Iris pigment epithelial cell (primary cell): ENCODE results near the gene TMEM238.
A peak's percentile ranks its signal among the peaks of the same experiment; 100 is the strongest.
"Not testable (repeated sequence)": the region's sequence is repeated elsewhere in the genome, so short reads cannot be mapped to it uniquely, and the experiment has no call there.

Experiments used
- DNase-seq: peaks from one replicate; pipeline ENCODE4 v3.0.0-alpha.2; 2011; ENCODE audit warnings: low read depth

The TMEM238 gene

GRCh38 chr19:55384131-55384919 is at the start of gene TMEM238:
TSS of gene TMEM238 (minus strand) at chr19:55384292. CDS start at chr19:55384259, 33 bp downstream.
- no peak for DNase-seq

GRCh38 chr19:55433292-55433691 is 49.2 kb upstream of the TMEM238 start:
- no peak for DNase-seq

GRCh38 chr19:55432241-55432959 is 48.3 kb upstream of the TMEM238 start:
- DNase-seq = no peak

GRCh38 chr19:55431183-55431582 is 47.1 kb upstream of the TMEM238 start:
- DNase-seq = no peak

GRCh38 chr19:55426042-55426441 is 42.0 kb upstream of the TMEM238 start:
- no peak for DNase-seq

- DNase-seq = no peak
Measured at GRCh38 chr19:55424518-55424917, 40.4 kb upstream of the TMEM238 start.

- no peak for DNase-seq
Measured at GRCh38 chr19:55423225-55424005, 39.3 kb upstream of the TMEM238 start.

GRCh38 chr19:55421281-55421680 is 37.2 kb upstream of the TMEM238 start:
- not testable (repeated sequence) for DNase-seq

GRCh38 chr19:55419624-55420236 is 35.6 kb upstream of the TMEM238 start:
- DNase-seq = no peak

GRCh38 chr19:55419103-55419502 is 35.0 kb upstream of the TMEM238 start:
- no peak for DNase-seq

- DNase-seq = peak; percentile 85
Measured at GRCh38 chr19:55418185-55418584, 34.1 kb upstream of the TMEM238 start.

GRCh38 chr19:55410168-55410567 is 26.1 kb upstream of the TMEM238 start:
- no peak for DNase-seq

GRCh38 chr19:55409179-55409578 is 25.1 kb upstream of the TMEM238 start:
- not testable (repeated sequence) for DNase-seq

GRCh38 chr19:55408533-55408872 is 24.4 kb upstream of the TMEM238 start:
- DNase-seq = no peak

- DNase-seq = peak; percentile 100
Measured at GRCh38 chr19:55407800-55408532, 23.9 kb upstream of the TMEM238 start.

GRCh38 chr19:55407550-55407799 is 23.4 kb upstream of the TMEM238 start, which contains the start of gene UBE2S:
TSS of gene UBE2S (minus strand) at chr19:55407788. CDS start at chr19:55407589, 199 bp downstream.
- not testable (repeated sequence) for DNase-seq

- peak; percentile 47 for DNase-seq
Measured at GRCh38 chr19:55406826-55407549, 22.9 kb upstream of the TMEM238 start.

GRCh38 chr19:55406091-55406825 is 22.2 kb upstream of the TMEM238 start:
- DNase-seq = no peak

- no peak for DNase-seq
Measured at GRCh38 chr19:55405638-55406037, 21.5 kb upstream of the TMEM238 start.

- no peak for DNase-seq
Measured at GRCh38 chr19:55402509-55402908, 18.4 kb upstream of the TMEM238 start.
